SW480 (cell line): ENCODE results near the gene CYP4F8.
"Not testable (repeated sequence)": the region's sequence is repeated elsewhere in the genome, so short reads cannot be mapped to it uniquely, and the experiment has no call there.

Experiments
- DNase-seq: peaks from one replicate; pipeline ENCODE4 v3.0.0-alpha.2; 2016; ENCODE audit warnings: low spot score

CYP4F8 gene, protein sequence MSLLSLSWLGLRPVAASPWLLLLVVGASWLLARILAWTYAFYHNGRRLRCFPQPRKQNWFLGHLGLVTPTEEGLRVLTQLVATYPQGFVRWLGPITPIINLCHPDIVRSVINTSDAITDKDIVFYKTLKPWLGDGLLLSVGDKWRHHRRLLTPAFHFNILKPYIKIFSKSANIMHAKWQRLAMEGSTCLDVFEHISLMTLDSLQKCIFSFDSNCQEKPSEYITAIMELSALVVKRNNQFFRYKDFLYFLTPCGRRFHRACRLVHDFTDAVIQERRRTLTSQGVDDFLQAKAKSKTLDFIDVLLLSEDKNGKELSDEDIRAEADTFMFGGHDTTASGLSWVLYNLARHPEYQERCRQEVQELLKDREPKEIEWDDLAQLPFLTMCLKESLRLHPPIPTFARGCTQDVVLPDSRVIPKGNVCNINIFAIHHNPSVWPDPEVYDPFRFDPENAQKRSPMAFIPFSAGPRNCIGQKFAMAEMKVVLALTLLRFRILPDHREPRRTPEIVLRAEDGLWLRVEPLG

DNA sequence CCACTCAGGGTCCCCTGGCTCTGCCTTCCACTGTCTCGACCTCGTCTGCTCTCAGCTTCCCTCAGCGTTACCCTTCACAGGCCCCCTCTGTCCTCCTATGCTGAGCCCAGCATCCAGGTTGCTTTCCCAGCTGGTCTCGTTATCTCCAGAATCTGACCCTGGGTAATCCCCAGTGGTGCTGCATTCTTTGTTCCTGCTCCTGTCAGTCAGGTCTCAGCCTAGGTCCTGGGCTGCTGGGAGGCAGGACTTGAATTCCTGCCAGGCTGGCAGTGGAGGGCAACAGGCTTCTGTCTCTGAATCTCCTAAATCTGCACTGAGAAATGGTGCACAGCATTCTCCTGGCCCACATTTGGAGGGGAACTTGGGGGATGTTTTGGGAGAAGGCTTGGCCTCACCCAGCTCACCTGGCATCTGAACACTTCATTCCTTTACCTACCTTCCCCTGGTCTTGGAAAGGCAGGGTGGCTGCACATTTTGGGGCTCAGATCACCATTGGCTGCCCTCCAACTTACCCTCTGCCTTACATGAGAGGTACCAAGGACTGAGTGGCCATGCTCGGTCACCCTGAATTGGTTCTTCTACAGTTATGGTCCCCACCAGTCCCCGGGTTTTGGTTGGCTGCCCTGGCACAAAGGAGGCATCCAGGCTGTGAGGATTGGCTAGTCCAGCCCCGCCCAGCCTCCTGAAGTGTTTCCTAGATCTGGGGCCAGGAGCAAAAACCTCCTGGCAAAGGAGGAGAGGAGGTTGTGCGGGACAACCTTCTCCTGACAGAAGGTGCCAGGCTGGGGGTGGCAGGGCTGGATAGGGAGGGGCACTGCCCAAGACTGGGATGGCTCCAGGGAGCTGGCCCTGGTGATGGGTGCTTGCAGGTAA lies at the start of gene CYP4F8:
TSS of gene CYP4F8 (plus strand) at position 712 of the 873 bp plus-strand sequence. CDS start 399 bp downstream, outside the sequence.
- DNase-seq = no peak

DNA sequence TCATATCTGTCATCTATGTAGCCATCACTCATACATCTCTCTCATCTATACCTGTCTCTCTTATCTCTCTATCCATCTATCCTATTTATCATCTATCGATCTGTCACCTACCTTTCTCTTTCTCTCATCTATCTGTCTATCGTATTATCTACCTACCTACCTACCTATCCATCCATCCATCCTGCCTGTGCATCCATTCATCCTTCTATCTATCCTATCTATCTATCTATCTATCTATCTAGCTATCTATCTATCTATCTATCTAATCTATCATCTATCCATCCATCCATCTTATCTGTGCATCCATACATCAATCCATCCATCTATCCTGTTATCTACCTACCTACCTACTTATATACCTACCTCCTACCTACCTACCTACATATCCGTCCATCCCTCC lies 44.6 kb upstream of the CYP4F8 start:
- no peak for DNase-seq

DNA sequence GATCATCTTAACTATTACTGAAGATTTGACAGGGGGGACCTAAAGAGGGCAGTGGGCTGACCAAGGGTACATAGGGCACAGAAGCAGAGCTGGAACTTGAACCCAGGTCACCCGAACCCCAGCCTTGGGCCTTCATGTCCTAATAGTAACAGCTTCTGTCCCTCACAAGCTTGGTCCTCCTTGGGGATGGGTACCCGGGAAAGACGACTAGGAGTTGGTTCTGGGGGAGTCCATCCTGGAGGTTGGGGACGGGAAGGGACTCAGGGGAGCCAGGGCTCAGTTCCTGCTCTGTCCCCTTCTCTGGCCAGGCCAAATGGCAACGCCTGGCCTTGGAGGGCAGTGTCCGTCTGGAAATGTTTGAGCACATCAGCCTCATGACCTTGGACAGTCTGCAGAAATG lies 39.6 kb upstream of the CYP4F8 start:
- DNase-seq = no peak

DNA sequence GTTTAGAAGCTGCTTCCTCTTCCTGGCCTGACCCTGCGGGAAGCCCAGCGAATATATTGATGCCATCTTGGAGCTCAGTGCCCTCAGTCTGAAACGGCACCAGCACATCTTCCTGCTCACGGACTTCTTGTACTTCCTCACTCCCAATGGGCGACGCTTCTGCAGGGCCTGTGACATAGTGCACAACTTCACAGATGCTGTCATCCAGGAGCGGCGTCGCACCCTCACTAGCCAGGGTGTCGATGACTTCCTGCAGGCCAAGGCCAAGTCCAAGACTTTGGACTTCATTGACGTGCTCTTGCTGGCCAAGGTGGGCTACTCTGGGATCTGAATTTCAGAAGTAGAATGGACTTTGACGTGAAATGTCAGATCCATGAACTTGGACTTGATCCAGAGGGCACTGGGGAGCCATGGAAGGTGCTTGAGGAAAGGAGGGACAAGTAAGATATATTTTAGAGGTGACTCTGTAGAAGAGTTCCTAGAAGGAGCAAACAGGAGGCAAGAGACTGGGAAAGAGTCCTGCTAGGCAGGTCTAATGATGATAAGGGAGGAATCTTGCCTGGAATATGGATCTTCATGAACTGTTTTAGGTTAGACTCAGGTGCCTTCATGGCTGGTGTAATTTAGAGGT lies 38.4 kb upstream of the CYP4F8 start:
- no peak for DNase-seq

DNA sequence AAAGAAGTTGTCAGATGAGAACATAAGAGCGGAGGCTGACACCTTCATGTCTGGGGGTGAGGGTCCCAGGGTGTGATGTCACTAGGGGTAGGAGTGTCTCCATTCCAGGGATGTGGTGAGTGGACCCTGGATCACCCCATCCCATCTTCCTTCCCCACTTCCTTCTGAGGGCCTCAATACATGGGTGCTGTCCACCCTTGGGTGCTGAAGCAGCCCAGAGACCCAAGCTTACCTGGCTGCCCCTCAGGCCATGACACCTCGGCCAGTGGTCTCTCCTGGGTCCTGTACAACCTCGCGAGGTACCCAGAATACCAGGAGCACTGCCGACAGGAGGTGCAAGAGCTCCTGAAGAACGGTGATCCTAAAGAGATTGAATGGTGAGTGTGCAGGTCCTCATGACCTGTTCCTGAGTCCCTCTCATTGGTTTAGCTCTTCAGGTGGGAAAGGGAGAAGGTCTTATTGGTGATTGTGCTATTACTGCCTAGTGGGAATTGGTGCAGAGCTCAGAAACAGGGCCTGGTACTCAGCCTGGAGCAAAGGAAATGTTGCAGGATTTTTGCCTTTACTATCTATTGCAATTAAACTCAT lies 37.7 kb upstream of the CYP4F8 start:
- DNase-seq = no peak

DNA sequence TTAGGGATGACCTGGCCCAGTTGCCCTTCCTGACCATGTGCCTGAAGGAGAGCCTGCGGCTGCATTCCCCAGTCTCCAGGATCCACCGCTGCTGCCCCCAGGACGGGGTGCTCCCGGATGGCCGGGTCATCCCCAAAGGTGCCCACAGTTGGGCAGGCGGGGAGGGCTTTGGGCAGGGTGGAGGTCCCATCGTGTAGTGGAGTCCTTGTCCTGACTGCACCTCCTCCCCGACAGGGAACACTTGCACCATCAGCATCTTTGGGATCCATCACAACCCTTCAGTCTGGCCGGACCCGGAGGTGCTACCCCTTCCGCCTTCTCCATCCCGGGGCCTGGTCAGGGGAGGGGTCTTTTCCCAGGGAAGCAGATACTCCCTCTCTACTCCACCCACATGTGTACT lies 31.7 kb upstream of the CYP4F8 start:
- no peak for DNase-seq

DNA sequence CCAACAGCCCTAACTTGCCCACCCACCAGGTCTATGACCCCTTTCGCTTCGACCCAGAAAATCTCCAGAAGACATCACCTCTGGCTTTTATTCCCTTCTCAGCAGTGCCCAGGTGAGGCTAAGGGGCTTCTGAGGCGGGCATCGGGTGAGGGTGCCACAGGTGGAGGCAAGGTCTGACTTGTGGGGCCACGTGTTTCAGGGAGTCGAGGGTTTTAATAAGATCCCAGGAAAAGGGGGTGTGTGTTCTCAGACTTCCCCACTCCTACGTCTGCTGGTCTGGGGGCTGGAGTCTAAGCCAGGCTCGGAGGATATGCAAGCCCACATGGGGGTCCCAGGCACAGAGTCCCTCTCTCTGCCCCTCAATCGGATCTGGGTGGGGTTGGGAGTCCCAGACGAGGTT lies 30.9 kb upstream of the CYP4F8 start:
- no peak for DNase-seq

DNA sequence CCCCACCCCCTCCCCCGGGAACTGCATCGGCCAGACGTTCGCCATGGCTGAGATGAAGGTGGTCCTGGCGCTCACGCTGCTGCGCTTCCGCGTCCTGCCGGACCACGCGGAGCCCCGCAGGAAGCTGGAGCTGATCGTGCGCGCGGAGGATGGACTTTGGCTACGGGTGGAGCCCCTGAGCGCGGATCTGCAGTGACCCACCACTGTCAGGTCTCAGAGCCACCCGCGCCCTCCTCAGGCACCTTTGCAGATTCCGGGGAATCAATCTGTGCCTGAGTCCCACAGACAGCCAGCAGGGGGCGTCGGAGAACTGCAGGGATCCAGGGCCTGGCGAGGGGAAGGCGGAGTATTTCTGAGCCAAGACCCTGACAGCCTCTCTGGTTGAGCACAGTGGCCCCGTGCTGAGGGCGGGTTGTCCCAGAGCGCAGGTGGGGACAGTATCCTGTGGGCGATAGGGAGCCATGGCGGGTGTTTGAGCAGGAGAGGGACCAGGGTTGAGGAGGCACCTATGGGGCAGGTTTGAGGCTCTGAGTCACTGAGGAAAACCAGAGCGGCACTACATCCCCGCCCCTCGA lies 30.4 kb upstream of the CYP4F8 start:
- DNase-seq = peak; percentile 66

DNA sequence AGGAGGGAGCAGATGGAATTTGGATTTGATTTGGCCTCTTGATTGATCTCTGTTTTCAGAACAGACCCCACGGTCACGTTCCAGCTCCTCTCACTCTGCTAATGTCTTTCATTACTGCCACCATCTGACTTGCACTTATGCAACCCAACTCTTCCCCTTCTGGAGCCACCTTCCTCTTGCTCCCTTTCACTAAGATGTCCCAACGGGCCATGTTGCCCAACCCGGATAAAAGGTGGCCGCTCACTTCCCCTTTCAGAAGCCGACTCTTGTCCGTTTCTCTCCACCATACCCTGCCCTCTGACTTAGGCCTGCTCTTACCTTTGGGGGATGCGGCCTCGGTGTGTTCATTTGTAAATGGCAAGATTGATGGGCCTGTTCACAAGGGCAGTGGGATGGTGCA lies 27.4 kb upstream of the CYP4F8 start:
- DNase-seq = no peak

DNA sequence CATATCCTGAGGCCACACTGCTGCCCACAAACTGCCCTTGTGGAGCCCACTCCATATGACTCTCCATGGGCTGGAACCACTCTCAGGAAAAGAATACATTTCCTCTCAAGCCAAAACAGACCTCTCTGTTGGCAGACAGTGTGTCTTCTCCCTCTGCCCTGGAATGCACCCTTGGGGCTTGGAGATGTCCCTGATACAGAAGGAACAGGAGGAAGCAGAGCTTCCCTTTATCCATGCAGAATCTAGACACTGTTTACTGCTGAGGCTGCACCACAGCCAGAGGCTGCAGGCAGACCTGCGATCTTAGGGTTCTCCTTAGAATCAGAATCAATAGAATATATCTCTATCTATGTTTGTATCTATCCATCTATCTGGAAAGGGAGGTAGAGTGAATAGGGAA lies 26.8 kb upstream of the CYP4F8 start:
- no peak for DNase-seq

DNA sequence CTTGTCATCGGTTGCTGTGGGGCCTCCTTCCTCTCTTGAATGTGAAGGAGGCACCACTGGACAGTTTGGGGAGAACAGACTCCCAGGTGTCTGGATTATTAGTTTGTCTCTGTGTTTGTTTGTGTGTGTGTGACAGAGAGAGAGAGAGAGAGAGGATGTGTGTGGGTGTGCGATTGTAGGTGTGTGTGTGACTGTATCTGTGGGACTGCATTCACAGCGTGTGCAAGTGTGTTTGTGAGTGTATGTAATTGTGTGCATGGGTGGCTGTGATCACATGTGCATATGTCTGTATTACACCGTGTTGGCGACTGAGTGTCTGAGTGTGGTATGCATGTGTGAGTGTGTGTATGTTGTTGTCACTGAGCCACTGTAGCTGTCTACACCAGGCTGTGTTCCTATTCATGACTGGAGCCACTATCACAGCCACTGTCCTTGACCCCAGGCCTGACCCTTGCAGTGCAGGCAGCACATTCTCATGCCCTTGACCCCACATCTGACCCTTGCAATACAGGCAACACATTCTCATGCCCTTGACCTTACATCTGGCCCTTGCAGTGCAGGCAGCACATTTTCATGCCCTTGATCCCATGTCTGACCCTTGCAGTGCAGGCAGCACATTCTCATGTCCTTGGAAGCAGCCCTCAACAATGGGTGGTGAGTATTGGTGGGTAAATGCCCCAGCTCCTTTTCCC lies 25.1 kb upstream of the CYP4F8 start:
- DNase-seq = no peak

DNA sequence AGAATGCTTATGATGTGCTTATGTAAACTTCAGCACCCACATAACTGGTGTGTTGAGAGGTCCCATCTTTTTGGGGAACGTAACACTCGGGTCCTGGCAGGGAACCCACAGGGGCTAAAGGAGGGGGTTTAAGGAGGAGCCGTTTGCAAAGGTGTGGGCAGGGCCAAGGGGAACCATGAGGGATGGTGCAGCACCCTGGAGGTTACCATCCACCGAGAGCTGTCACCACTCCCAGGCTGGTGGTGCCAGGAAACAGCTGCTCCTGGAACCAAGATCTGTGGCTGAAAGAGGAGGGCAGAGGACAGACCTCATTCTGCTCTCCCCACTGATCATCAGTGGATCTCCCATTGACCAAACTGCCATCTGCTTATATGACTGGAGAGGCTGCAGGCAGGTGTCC lies 23.2 kb upstream of the CYP4F8 start:
- DNase-seq = no peak

DNA sequence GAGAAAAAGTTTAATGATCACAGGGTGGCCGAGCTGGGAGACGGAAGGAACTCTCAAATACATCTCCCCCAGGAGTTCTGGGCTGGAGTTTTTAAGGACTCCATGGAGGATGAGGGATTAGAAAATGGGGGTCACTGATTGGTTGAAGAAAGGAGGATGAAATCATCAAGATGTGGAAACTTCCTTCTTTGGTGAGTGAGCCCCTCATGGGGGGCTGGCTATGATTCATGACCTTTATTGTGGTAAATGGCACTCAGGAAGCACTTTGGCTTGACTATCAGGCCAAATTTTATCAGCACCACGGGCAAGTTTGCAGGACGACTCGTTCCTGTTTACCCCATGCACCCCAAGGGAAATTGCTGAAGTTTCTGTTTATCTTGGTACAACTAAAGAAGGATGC lies 22.5 kb upstream of the CYP4F8 start:
- not testable (repeated sequence) for DNase-seq

DNA sequence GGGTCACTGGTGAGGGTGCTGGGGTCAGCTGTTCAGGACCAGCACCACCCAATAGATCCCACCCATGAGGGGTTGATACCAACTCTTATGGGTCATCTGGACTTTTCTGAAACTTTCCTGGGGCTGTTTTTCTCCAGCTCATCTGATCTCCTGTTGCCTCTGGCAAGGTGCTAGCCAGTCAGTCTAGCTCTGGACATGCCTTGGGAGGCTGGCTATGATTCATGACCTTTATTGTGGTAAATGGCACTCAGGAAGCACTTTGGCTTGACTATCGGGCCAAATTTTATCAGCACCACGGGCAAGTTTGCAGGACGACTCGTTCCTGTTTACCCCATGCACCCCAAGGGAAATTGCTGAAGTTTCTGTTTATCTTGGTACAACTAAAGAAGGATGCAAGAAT lies 21.3 kb upstream of the CYP4F8 start:
- not testable (repeated sequence) for DNase-seq

DNA sequence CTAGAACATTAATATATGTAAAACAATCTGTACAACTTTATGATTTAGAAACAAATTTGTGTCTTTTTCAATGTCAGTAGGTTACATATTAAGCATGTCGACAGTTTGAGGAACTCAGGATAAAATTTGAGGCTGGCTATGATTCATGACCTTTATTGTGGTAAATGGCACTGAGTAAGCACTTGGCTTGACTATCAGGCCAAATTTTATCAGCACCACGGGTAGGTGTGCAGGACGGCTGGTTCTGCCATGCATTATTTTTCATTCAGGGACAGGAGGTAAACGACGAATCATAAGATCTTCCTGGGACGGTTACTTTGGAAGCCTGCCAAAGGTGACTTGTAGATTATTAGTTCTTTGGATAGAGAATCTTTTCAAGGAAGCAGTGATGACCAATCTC lies 19.9 kb upstream of the CYP4F8 start:
- DNase-seq = peak; percentile 36

DNA sequence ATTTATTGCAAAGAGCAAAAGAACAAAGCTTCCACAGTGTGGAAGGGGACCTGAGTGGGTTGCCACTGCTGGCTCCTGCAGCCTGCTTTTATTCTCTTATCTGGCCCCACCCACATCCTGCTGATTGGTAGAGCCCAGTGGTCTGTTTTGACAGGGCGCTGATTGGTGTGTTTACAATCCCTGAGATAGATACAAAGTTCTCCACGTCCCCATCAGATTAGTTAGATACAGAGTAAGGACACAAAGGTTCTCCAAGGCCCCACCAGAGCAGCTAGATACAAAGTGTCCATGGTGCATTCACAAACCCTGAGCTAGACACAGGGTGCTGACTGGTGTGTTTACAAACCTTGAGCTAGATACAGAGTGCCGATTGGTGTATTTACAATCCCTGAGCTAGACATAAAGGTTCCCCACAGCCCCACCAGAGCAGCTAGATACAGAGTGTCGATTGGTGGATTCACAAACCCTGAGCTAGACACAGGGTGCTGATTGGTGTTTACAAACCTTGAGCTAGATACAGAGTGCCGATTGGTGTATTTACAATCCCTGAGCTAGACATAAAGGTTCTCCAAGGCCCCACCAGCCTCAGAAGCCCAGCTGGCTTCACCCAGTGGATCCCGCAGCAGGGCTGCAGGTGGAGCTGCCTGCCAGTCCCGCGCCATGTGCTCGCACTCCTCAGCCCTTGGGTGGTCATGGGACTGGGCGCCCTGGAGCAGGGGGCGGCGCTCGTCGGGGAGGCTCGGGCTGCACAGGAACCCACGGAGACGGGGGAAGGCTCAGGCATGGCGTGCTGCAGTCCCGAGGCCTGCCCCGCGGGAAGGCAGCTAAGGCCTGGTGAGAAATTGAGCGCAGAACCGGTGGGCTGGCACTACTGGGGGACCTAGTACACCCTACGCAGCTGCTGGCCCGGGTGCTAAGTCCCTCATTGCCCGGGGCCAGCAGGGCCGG lies 6.8 kb upstream of the CYP4F8 start:
- not testable (repeated sequence) for DNase-seq

DNA sequence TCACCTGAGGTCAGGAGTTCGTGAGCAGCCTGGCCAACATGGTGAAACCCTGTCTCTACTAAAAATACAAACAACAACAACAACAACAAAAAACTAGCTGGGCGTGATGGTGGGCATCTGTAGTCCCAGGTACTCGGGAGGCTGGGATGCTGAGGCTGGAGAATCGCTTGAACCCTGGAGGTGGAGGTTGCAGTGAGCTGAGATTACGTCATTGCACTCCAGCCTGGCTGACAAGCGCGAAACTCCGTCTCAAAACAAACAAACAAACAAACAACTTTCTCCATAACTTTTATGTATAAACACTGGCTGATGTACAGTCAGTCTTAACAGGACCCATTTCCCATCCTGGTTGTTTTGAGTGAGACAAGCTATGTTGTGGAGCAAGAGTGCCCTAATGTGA lies 5.8 kb upstream of the CYP4F8 start:
- DNase-seq = no peak

DNA sequence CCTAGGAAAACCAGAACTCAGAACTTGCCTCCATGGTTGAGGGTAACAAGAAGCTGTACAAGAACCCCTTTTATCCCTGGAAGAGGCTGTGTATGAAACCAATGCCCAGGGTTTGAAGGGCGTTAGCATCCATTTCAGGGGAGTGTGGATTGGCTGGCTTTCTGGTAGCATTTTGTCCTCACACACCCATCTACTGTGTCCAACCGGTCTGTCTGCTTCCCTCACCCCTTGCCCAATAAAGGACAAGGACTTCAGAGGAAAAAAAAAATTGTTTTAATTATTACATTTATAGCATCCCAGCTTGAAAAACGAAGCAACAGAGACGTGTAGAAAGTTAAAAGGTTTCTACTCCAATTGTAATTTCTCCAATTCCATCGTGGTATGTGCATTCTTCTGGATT lies 2.7 kb upstream of the CYP4F8 start:
- no peak for DNase-seq

DNA sequence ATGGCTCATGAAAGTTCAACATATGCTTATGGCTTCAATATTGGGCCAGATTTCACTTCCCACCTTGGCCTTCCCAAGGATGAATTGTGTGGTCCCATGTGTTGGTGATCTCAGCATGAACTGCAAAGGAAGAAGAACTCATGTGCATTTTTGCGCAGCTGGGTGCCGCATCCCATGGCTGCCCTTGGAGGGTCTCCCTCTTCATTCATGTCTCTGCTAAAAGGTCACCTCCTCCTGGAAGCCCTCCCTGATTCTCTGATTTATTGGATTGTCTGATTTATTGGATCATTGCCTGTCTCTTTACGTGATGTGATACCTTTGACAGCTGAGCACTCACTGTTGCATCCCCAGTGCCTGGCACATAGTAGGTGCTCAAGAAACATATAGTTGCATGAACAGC lies 1.7 kb upstream of the CYP4F8 start:
- DNase-seq = no peak

DNA sequence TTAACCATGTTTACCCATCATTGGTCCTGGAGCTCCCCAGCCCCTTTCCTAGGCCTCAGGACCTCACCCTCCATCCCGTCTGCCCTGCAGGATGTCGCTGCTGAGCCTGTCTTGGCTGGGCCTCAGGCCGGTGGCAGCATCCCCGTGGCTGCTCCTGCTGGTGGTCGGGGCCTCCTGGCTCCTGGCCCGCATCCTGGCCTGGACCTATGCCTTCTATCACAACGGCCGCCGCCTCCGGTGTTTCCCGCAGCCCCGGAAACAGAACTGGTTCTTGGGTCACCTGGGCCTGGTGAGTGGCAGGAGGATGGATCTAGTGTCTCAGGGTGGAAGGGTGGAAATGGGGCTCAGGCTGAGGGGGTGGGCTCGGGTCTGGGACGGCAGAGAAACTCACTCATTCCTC lies 508 bp downstream of the CYP4F8 start:
- no peak for DNase-seq
